GM12878 (cell line): ENCODE data around the gene SLC17A7. TPM values are rescaled to one million over a fixed set of nuclear protein-coding genes. Genes with fewer than 3 reads are reported as not detected.

Experiments
- ATAC-seq: fragments of 200-7000 bp; cut with Tn5 transposase; 3 replicates; pipeline ENCODE4 v1.9.1; 2020; ENCODE audit warnings: mild to moderate bottlenecking, moderate library complexity
- BruUV-seq: library from RNA; stranded (reverse); fragments of 400-500 nt; replicated peaks from 2 replicates; lab custom pipeline; 2021; lab: Mats Ljungman, UMichigan
- CTCF ChIA-PET: fragments of 300-600 bp; sonication (Branson Sonifier 250); formaldehyde crosslinking; extraction: SDS; loops from one replicate; lab custom pipeline; 2021; ENCODE audit warnings: inconsistent platforms; lab: Yijun Ruan, JAX
- POLR2A ChIA-PET: fragments of 350-600 bp; formaldehyde crosslinking; extraction: SDS; loops from one replicate; lab custom pipeline; 2021; ENCODE audit warnings: inconsistent platforms; lab: Charles Lee
- RAD21 ChIA-PET: fragments of 300-600 bp; sonication (Branson Sonifier 250); formaldehyde crosslinking; loops from one replicate; lab custom pipeline; 2023; ENCODE audit warnings: antibody characterized with exemption; ENCODE audit not compliant: unreplicated experiment; lab: Charles Lee
- SMC1A ChIA-PET: fragments of 300-600 bp; sonication (Branson Sonifier 250); formaldehyde crosslinking; loops from one replicate; lab custom pipeline; 2023; ENCODE audit not compliant: unreplicated experiment, uncharacterized antibody; lab: Charles Lee
- DNase-seq: peaks from one replicate; pipeline ENCODE4 v3.0.0-alpha.2; 2011; ENCODE audit warnings: low read depth, low spot score
- FAIRE-seq: peaks from 3 replicates; lab custom pipeline; 2011; peaks lifted over from hg19 to GRCh38; lab: Jason Lieb, UNC
- H2AFZ ChIP-seq: 2 replicates; pipeline ENCODE4 v1.6.0; 2011; ENCODE audit warnings: low read depth, low read length, control low read depth; ENCODE audit not compliant: control insufficient read depth
- H3K27ac ChIP-seq: 2 replicates; pipeline ENCODE4 v1.5.1; 2011; ENCODE audit warnings: control low read depth; ENCODE audit not compliant: control insufficient read depth, insufficient read depth
- H3K27me3 ChIP-seq, 2 experiments: replicated peaks in 1 of 2; 2 replicates each; pipeline versions ENCODE4 v1.6.0 to v1.6.1; 2011; ENCODE audit warnings: low read length in 1 of 2; ENCODE audit not compliant: control insufficient read depth in 2 of 2, insufficient read depth in 2 of 2
- H3K36me3 ChIP-seq, 2 experiments: 2 replicates each; pipeline ENCODE4 v1.5.1; 2011; ENCODE audit warnings: low read length in 1 of 2; ENCODE audit not compliant: control insufficient read depth in 2 of 2, insufficient read depth in 2 of 2
- H3K4me1 ChIP-seq: 2 replicates; pipeline ENCODE4 v1.6.1; 2011; ENCODE audit warnings: mild to moderate bottlenecking, low read length, moderate library complexity, mixed read lengths; ENCODE audit not compliant: control insufficient read depth, insufficient read depth
- H3K4me2 ChIP-seq: 2 replicates; pipeline ENCODE4 v1.6.0; 2011; ENCODE audit warnings: control low read depth; ENCODE audit not compliant: control insufficient read depth, insufficient read depth
- H3K4me3 ChIP-seq: fragments of 200-600 bp; sonication (generic); 2 replicates; pipeline ENCODE4 v1.5.1; 2016
- H3K79me2 ChIP-seq: 2 replicates; pipeline ENCODE4 v1.6.0; 2011; ENCODE audit warnings: low read length; ENCODE audit not compliant: control insufficient read depth, insufficient read depth
- H3K9ac ChIP-seq: 2 replicates; pipeline ENCODE4 v1.8.0; 2011; ENCODE audit warnings: low read length, control low read depth, mixed read lengths; ENCODE audit not compliant: control insufficient read depth, insufficient read depth
- H3K9me3 ChIP-seq: replicated peaks from 3 replicates; pipeline ENCODE4 v1.5.1; 2011; ENCODE audit warnings: mild to moderate bottlenecking, low read length; ENCODE audit not compliant: control insufficient read depth, insufficient read depth
- H4K20me1 ChIP-seq: 2 replicates; pipeline ENCODE4 v1.6.0; 2011; ENCODE audit not compliant: control insufficient read depth, insufficient read depth
- ASH2L ChIP-seq: fragments of 300-600, 200-600 bp; sonication (generic); IDR thresholded peaks from 2 replicates; pipeline ENCODE4 v1.6.1; 2017; ENCODE audit warnings: low read depth, mild to moderate bottlenecking, borderline replicate concordance
- BACH1 ChIP-seq: fragments of 450-650 bp; IDR thresholded peaks from 2 replicates; pipeline ENCODE4 v1.6.1; 2017; ENCODE audit warnings: mild to moderate bottlenecking, borderline replicate concordance
- CBX3 ChIP-seq: fragments of 200-600 bp; sonication (generic); IDR thresholded peaks from 2 replicates; pipeline ENCODE4 v1.6.1; 2016; ENCODE audit warnings: low read depth, borderline replicate concordance
- CTCF ChIP-seq, 3 experiments: IDR thresholded peaks in 2 of 3; conservative IDR thresholded peaks in 1 of 3; 2 replicates each; pipeline ENCODE4 v1.5.1; 2011; ENCODE audit warnings: low read depth in 3 of 3, low read length in 3 of 3, mild to moderate bottlenecking in 3 of 3, control low read depth in 2 of 3, moderate library complexity in 2 of 3, inconsistent platforms in 1 of 3, mixed read lengths in 1 of 3; ENCODE audit not compliant: control insufficient read depth in 2 of 3, insufficient read depth in 1 of 3; ENCODE audit errors: extremely low read depth in 1 of 3
- FOXM1 ChIP-seq: IDR thresholded peaks from 2 replicates; pipeline ENCODE4 v1.6.1; 2012; ENCODE audit warnings: low read depth, mild to moderate bottlenecking, inconsistent platforms, low read length, moderate library complexity
- HDAC2 ChIP-seq: fragments of 200-600 bp; sonication (generic); IDR thresholded peaks from 2 replicates; pipeline ENCODE4 v1.6.1; 2017
- NR2F1 ChIP-seq: fragments of 450-650 bp; conservative IDR thresholded peaks from 2 replicates; pipeline ENCODE4 v1.6.1; 2017; ENCODE audit warnings: mild to moderate bottlenecking
- RB1 ChIP-seq: fragments of 450-650 bp; formaldehyde crosslinking; IDR thresholded peaks from 2 replicates; pipeline ENCODE4 v1.6.1; 2017; ENCODE audit warnings: mild to moderate bottlenecking, borderline replicate concordance
- SREBF1 ChIP-seq: IDR thresholded peaks from 2 replicates; pipeline ENCODE4 v1.6.1; 2012; ENCODE audit warnings: mild to moderate bottlenecking, low read length
- STAT1 ChIP-seq: fragments of 450-650 bp; conservative IDR thresholded peaks from 2 replicates; pipeline ENCODE4 v1.6.1; 2014; ENCODE audit warnings: antibody characterized with exemption, mild to moderate bottlenecking
- TCF3 ChIP-seq: IDR thresholded peaks from 2 replicates; pipeline ENCODE4 v1.6.1; 2012; ENCODE audit warnings: low read depth, mild to moderate bottlenecking, low read length, borderline replicate concordance; ENCODE audit not compliant: insufficient read depth
- USF2 ChIP-seq: IDR thresholded peaks from 2 replicates; pipeline ENCODE4 v1.6.1; 2011; ENCODE audit warnings: low read depth, low read length, improper control_type of control experiment, borderline replicate concordance
- YBX1 ChIP-seq: fragments of 450-650 bp; IDR thresholded peaks from 2 replicates; pipeline ENCODE4 v1.6.1; 2016; ENCODE audit warnings: antibody characterized with exemption
- ZNF592 ChIP-seq: fragments of 450-650 bp; IDR thresholded peaks from 2 replicates; pipeline ENCODE4 v1.6.1; 2017; ENCODE audit warnings: mild to moderate bottlenecking, moderate library complexity
- ZSCAN29 ChIP-seq: fragments of 450-650 bp; IDR thresholded peaks from 2 replicates; pipeline ENCODE4 v1.6.1; 2017; ENCODE audit warnings: mild to moderate bottlenecking, moderate library complexity
- WGBS: methylation state at CpG from one replicate; pipeline ENCODE4 v1.1.6; 2016; ENCODE audit warnings: low lambda C conversion rate; ENCODE audit not compliant: insufficient replicate concordance, insufficient coverage; ENCODE audit errors: missing lambda C conversion rate; 5-methylcytosine and 5-hydroxymethylcytosine counted together
- in situ Hi-C: fragments of 300-500 bp; cut with MboI; formaldehyde crosslinking; loops from 9 replicates; pipeline ENCODE4 v1.14.3; 2018; ENCODE audit warnings: mixed read lengths
- intact Hi-C: fragments of 100-400 bp; cut with micrococcal nuclease; formaldehyde crosslinking; loops from one replicate; pipeline ENCODE4 v1.14.2; 2022; ENCODE audit not compliant: unreplicated experiment
- polyA plus RNA-seq, 11 experiments: library from polyadenylated mRNA; depleted of rRNA in 4 of 11; unstranded in 6 of 11; stranded (reverse) in 5 of 11; fragments of >200 nt; fragmentation: Nextera tagmentation in 4 of 11; fragmentation: Illumina TruSeq in 1 of 11; extraction: Ambion mirVana in 4 of 11; extraction: Trizol in 1 of 11; gene quantifications; 1 replicate in 1 of 11; 2 replicates in 10 of 11; pipeline versions ENCODE4 v1.2.1 to v1.2.3, GENCODE V29; 2011 to 2016; ENCODE audit warnings: inconsistent platforms in 2 of 11, missing spikeins in 2 of 11, low read depth in 1 of 11
- total RNA-seq, 4 experiments: library from RNA; depleted of rRNA in 3 of 4; stranded (reverse); fragments of >200 nt in 3 of 4; fragmentation: Illumina TruSeq in 1 of 4; extraction: Trizol in 1 of 4; gene quantifications; 2 replicates each; pipeline versions ENCODE4 v1.2.1 to v1.2.3, GENCODE V29; 2013 to 2021

SLC17A7 gene
- total and polyA plus RNA-seq, 10 of the 15 experiments (the other 5 are each of a cell fraction or from before 2014, with no cell fraction given), result 0.03 to 0.24 (median 0.06) TPM; not detected in 6

- ATAC-seq (peak; percentile 92), DNase-seq (peak; percentile 80), FAIRE-seq (peak; percentile 98)
- peak overlapping the region; percentile 76 for H2AFZ ChIP-seq
- H3K9me3 ChIP-seq, result no peaks in the 10 kb centered on the region
- H3K79me2 ChIP-seq, result no peaks in the 10 kb centered on the region; the same call in 1 of the 2 replicates
- in situ Hi-C loops, result no loop called here
- no peaks in the 10 kb centered on the region for H3K4me1 ChIP-seq
- ChIA-PET POLR2A (interaction anchor here (1.0 to 1.5 kb wide), 3 partner anchors 8 to 52 kb away, joined by 3 to 5 read pairs (median 4); partner anchors contain the start of gene PIH1D1), SMC1A (interaction anchor here (0.6 to 3.0 kb wide), 5 partner anchors 27 to 218 kb away, joined by 3 to 14 read pairs (median 4); no protein-coding TSS in a partner anchor), RAD21 (interaction anchor here (1.0 to 1.8 kb wide), 7 partner anchors 8 to 136 kb away, joined by 3 to 15 read pairs (median 4); partner anchors contain the start of gene PIH1D1), CTCF (interaction anchor here (0.6 to 4.9 kb wide), 13 partner anchors 8 to 204 kb away, joined by 3 to 47 read pairs (median 4); partner anchors contain the start of genes ALDH16A1 and PIH1D1)
- no TSS peak for BruUV-seq
- peak overlapping the region; percentile 21; the same call in 1 of the 2 replicates for H3K27ac ChIP-seq
- 1% methylated on average over 47 of the region's 47 CpGs for WGBS
- peak overlapping the region; percentile 62 for H3K4me2 ChIP-seq
- H3K36me3 ChIP-seq, result peaks cover 0 to 4% of the 10 kb centered on the region in 2 experiments; a peak in 2 of 4 replicates
- H3K9ac ChIP-seq, result peak overlapping the region; percentile 5; the same call in 1 of the 2 replicates
- H3K27me3 ChIP-seq, result peaks cover 9 to 20% of the 10 kb centered on the region in 2 experiments
- H4K20me1 ChIP-seq, result no peaks in the 10 kb centered on the region
- H3K4me3 ChIP-seq, result peak overlapping the region; percentile 81
- intact Hi-C loops, result loop anchor here (1.0 kb wide), 7 partner anchors 27 to 217 kb away; partner anchors contain the start of gene FLT3LG
- TF ChIP-seq ZSCAN29 (no peak), ZNF592 (no peak), CBX3 (no peak), STAT1 (0 out of 2 replicates have a peak, but pooled peaks have one; percentile 64), ASH2L (no peak), BACH1 (peak; percentile 37; the same call in 1 of the 2 replicates), YBX1 (no peak), RB1 (peak; percentile 61; the same call in 1 of the 2 replicates), FOXM1 (no peak), TCF3 (peak; percentile 99), HDAC2 (no peak), NR2F1 (peak; percentile 70), USF2 (no peak), SREBF1 (peak; percentile 77), CTCF (IDR thresholded peaks at IDR 0.05 in 2 of 3, conservative IDR thresholded peaks at IDR 0.05 in 1 of 3; ENCODE audit: control insufficient read depth in 2 of 3, extremely low read depth in 1 of 3, insufficient read depth in 1 of 3, low read depth in 3 of 3, low read length in 3 of 3) (peak; percentile 70 to 92 (median 90))
These were observed 2.2 kb upstream of the SLC17A7 start for GRCh38 chr19:49443366-49444099.
